NB4 (cell line): Measurements from ENCODE around the gene DCLRE1C.

Experiments
- MYC ChIP-seq: IDR thresholded peaks from 2 replicates; pipeline ENCODE4 v1.6.1; 2011; ENCODE audit warnings: low read depth, low read length
- POLR2A ChIP-seq: IDR thresholded peaks from 2 replicates; pipeline ENCODE4 v1.6.1; 2011; ENCODE audit warnings: mild to moderate bottlenecking; ENCODE audit not compliant: insufficient read length; ENCODE audit errors: extremely low read depth
- TF ChIP-seq, protein P1 (sequence below): IDR thresholded peaks from one replicate; pipeline ENCODE4 v1.5.1; 2012; ENCODE audit warnings: low read depth, low read length
- TF ChIP-seq, protein P2 (sequence below): IDR thresholded peaks from 2 replicates; pipeline ENCODE4 v1.6.1; 2011; ENCODE audit warnings: low read depth, low read length

DNA sequence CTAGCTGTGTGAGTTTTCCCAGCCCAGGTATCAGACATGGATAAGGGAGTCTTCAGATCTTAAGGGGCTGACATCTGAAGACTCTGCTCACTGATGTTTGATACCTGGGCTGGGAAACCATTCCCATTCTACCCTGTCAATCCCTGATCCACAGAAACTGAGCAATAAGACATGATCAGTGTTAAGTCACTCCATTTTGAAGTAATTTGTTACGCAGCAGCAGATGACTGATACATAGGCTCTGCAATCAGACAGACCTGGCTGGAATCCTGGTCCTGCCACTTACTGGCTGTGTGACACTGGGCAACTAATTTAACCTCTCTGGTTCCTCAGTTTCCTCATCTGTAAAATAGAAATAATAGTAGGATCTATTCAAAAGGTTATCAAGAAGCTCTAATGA is 6.6 kb downstream of the DCLRE1C start:
- TF ChIP-seq, protein P1, sequence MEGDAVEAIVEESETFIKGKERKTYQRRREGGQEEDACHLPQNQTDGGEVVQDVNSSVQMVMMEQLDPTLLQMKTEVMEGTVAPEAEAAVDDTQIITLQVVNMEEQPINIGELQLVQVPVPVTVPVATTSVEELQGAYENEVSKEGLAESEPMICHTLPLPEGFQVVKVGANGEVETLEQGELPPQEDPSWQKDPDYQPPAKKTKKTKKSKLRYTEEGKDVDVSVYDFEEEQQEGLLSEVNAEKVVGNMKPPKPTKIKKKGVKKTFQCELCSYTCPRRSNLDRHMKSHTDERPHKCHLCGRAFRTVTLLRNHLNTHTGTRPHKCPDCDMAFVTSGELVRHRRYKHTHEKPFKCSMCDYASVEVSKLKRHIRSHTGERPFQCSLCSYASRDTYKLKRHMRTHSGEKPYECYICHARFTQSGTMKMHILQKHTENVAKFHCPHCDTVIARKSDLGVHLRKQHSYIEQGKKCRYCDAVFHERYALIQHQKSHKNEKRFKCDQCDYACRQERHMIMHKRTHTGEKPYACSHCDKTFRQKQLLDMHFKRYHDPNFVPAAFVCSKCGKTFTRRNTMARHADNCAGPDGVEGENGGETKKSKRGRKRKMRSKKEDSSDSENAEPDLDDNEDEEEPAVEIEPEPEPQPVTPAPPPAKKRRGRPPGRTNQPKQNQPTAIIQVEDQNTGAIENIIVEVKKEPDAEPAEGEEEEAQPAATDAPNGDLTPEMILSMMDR = no peak
- TF ChIP-seq, protein P2, sequence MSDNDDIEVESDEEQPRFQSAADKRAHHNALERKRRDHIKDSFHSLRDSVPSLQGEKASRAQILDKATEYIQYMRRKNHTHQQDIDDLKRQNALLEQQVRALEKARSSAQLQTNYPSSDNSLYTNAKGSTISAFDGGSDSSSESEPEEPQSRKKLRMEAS = no peak
- TF ChIP-seq POLR2A (no peak), MYC (no peak)
